Measurements from ENCODE around the gene HIP1. TPM values are rescaled to one million over a fixed set of nuclear protein-coding genes. Genes with fewer than 3 reads are reported as not detected.

HIP1 gene
- total RNA-seq, 1 experiment from 2014 or later: 32.0 TPM

DNA sequence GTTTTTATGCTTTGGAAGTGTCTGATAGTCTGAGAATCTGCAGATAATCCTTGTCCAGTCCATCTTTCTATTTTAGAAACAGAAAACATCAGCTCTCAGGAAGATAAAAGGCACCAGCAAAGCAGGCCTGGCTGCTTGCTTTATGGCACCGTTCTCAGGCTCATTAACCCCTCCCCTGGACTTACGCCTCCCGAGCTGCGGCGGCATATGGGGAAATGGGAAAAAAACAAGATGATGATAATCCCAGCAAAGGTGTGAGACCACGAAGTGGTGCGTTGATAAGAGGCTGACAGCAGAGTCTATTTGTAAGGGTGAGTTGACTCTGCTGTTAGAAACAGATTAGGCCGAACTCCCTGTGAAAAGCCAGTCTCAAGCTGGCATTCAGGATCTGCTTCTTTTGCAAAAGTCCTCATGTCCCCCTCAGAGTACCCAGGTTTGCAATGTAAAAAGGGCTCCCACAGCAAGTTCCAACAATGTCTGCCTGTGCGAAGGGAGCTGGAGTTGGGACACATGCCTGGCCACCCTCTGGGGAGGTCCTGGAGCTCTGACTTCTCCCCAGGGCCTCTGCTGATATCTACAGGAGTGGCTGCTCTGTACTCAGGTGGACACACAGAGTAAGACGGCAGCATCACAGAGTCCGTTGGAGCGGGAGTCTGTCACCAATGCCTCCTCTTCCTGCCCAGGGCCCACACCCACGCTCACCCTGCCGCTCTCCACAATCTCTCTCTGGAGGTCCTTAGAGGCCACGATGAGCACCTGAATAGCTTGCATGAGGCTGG, 192.3 kb downstream of the HIP1 start:
- Histone ChIP-seq H3K27ac (no peak overlapping the region), H3K4me3 (no peak overlapping the region), H3K27me3 (ENCODE audit: insufficient read depth, low read depth) (no peaks in the 10 kb centered on the region), H3K36me3 (ENCODE audit: low read depth) (no peaks in the 10 kb centered on the region), H3F3A (ENCODE audit: insufficient read depth, low read depth) (no peaks in the 10 kb centered on the region), H3K4me1 (replicated peaks; ENCODE audit: insufficient read depth) (no peaks in the 10 kb centered on the region), H3K79me2 (ENCODE audit: low read depth) (no peaks in the 10 kb centered on the region), H2AFZ (no peak overlapping the region), H3K4me2 (no peak overlapping the region), H3K9me2 (ENCODE audit: insufficient read depth) (no peaks in the 10 kb centered on the region), H3K9me3 (ENCODE audit: insufficient read depth, low read depth) (no peaks in the 10 kb centered on the region), H4K20me1 (ENCODE audit: insufficient read depth) (no peaks in the 10 kb centered on the region)
- DNase-seq: no peak
- ChIA-PET POLR2A (ENCODE audit: unreplicated experiment) (no interaction called here), CTCF (no interaction called here)
- TF ChIP-seq, protein P1, sequence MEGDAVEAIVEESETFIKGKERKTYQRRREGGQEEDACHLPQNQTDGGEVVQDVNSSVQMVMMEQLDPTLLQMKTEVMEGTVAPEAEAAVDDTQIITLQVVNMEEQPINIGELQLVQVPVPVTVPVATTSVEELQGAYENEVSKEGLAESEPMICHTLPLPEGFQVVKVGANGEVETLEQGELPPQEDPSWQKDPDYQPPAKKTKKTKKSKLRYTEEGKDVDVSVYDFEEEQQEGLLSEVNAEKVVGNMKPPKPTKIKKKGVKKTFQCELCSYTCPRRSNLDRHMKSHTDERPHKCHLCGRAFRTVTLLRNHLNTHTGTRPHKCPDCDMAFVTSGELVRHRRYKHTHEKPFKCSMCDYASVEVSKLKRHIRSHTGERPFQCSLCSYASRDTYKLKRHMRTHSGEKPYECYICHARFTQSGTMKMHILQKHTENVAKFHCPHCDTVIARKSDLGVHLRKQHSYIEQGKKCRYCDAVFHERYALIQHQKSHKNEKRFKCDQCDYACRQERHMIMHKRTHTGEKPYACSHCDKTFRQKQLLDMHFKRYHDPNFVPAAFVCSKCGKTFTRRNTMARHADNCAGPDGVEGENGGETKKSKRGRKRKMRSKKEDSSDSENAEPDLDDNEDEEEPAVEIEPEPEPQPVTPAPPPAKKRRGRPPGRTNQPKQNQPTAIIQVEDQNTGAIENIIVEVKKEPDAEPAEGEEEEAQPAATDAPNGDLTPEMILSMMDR (conservative IDR thresholded peaks at IDR 0.05): no peak
- TF ChIP-seq EZH2 (IDR thresholded peaks at IDR 0.05; ENCODE audit: low read depth): no peak
- BruUV-seq (replicated peaks): no TSS peak
- intact Hi-C loops (cut with micrococcal nuclease; ENCODE audit: unreplicated experiment): no loop called here

DNA sequence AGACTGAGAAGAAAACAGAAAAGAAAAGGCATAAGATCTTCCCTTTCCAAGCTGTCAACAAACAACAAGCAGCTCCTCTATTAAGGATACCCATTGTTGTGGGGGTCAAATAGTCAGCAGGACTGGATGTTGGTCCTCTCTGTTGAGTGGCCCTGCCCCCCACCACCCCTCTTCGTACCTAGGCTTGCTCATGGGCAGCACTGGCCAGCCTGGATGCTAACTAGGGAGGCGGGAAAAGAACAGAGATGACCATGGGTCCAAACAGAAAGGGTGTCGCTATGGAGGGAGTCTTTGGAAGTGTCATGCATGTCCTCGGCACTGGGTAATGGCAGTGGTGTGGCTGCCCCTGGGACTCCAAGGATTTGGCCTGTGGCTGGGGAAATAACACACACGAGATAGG, 201.0 kb downstream of the HIP1 start:
- H3K36me3 ChIP-seq (ENCODE audit: low read depth): no peaks in the 10 kb centered on the region; the same call in 1 of the 2 replicates
- ChIA-PET POLR2A (ENCODE audit: unreplicated experiment) (interaction anchor here (0.6 kb wide), 1 partner anchor 10 kb away, joined by 3 read pairs; no protein-coding TSS in a partner anchor), CTCF (no interaction called here)
- intact Hi-C loops (cut with micrococcal nuclease; ENCODE audit: unreplicated experiment): loop anchor here (10.0 kb wide), 1 partner anchor 197 kb away; the partner anchor contains the start of gene HIP1
- H3K4me3 ChIP-seq: no peak overlapping the region
- no TSS peak for BruUV-seq (replicated peaks)
- no peaks in the 10 kb centered on the region for H3K27me3 ChIP-seq (ENCODE audit: insufficient read depth, low read depth)
- no peaks in the 10 kb centered on the region for H3K9me3 ChIP-seq (ENCODE audit: insufficient read depth, low read depth)
- H4K20me1 ChIP-seq (ENCODE audit: insufficient read depth): no peaks in the 10 kb centered on the region
- no peak for DNase-seq
- H3F3A ChIP-seq (ENCODE audit: insufficient read depth, low read depth): peaks cover 23% of the 10 kb centered on the region
- H3K4me1 ChIP-seq (replicated peaks; ENCODE audit: insufficient read depth): peaks cover 13% of the 10 kb centered on the region; the same call in 1 of the 2 replicates
- no peaks in the 10 kb centered on the region for H3K9me2 ChIP-seq (ENCODE audit: insufficient read depth)
- no peaks in the 10 kb centered on the region for H3K79me2 ChIP-seq (ENCODE audit: low read depth)
- no peak for TF ChIP-seq EZH2 (IDR thresholded peaks at IDR 0.05; ENCODE audit: low read depth)
- TF ChIP-seq, protein P1 (conservative IDR thresholded peaks at IDR 0.05): no peak
- no peak overlapping the region for H2AFZ ChIP-seq
- no peak overlapping the region for H3K27ac ChIP-seq
- no peak overlapping the region for H3K4me2 ChIP-seq

DNA sequence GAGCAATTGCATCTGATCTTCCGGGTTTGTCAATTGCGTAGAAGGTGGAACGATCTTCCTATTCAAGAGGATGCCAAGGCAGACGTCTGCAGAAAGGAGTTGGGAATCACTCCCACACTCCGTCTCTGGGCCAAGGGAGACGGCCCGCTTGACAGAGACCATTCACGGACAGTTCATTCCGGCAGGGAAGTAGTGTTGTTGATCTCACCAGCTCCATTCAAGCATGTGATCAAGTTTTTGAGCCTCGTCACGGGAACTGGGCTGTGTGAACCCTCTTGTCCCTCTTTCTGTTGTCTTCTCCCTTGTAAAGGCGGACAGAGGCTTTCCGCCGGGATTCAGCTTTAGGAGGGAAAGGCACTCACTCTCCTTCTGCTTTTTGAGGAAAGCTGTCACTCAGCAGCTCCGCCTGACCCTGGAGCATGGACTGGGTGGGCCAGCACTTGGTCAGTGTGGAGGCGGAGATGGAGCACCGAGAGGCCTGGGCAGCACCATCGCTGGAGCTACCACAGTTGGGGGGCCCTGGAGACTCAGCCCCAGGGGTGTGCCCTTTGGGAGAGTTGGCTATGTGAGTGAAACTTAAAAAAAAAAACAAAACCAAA, 201.7 kb downstream of the HIP1 start:
- Histone ChIP-seq H3K4me1 (replicated peaks; ENCODE audit: insufficient read depth) (peaks cover 17% of the 10 kb centered on the region), H3K36me3 (ENCODE audit: low read depth) (no peaks in the 10 kb centered on the region; the same call in 1 of the 2 replicates), H3K9me3 (ENCODE audit: insufficient read depth, low read depth) (no peaks in the 10 kb centered on the region), H3K27ac (no peak overlapping the region), H3K27me3 (ENCODE audit: insufficient read depth, low read depth) (no peaks in the 10 kb centered on the region), H3K4me3 (no peak overlapping the region), H3K9me2 (ENCODE audit: insufficient read depth) (no peaks in the 10 kb centered on the region), H3K79me2 (ENCODE audit: low read depth) (no peaks in the 10 kb centered on the region), H4K20me1 (ENCODE audit: insufficient read depth) (no peaks in the 10 kb centered on the region), H3F3A (ENCODE audit: insufficient read depth, low read depth) (peaks cover 30% of the 10 kb centered on the region), H3K4me2 (no peak overlapping the region), H2AFZ (no peak overlapping the region)
- intact Hi-C loops (cut with micrococcal nuclease; ENCODE audit: unreplicated experiment): loop anchor here (10.0 kb wide), 1 partner anchor 198 kb away; the partner anchor contains the start of gene HIP1
- DNase-seq: no peak
- BruUV-seq (replicated peaks): no TSS peak
- ChIA-PET CTCF (no interaction called here), POLR2A (ENCODE audit: unreplicated experiment) (interaction anchor here (0.6 kb wide), 1 partner anchor 9 kb away, joined by 3 read pairs; no protein-coding TSS in a partner anchor)
- TF ChIP-seq, protein P1 (conservative IDR thresholded peaks at IDR 0.05): no peak
- no peak for TF ChIP-seq EZH2 (IDR thresholded peaks at IDR 0.05; ENCODE audit: low read depth)

Data from PC-9 (cell line).